ENCODE measurements around the gene PRICKLE2.

PRICKLE2 gene

DNA sequence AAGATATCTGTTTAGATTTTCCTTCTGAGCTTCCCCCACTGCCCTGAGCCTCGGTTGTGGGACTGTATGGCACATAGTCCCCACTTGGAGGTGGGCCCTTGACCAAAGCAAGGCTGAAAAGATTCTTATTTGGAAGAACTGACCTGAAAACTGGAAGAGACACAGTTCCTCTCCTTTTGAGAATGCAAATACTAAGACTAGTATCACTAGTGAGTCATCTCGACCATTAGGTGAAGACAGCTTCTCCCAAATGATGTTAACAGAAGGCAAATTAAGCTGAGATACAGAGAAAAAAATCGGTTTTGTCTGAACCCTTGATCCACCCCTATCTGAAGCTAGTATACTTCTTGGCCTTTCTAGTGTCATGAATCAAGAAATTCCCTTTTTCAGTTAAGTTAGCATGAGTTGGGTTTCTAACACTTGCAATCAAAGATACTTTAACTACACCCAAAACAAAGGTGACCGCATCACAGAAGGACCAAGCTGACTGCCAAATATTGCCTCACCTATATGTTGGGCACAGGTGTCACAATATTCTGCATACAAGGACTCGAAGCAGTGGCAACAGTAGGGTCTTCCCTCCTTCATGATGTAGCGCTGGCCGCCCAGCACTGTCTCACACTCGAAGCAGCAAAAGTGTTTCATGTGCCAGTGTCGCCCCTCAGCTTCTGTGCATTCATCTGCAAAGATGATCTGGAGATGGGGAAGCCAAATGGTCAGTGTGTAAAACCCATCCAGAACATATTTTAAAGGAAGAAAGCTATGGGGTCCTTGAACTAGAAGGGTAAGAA, 72.4 kb downstream of the PRICKLE2 start:
- no peak for DNase-seq

DNA sequence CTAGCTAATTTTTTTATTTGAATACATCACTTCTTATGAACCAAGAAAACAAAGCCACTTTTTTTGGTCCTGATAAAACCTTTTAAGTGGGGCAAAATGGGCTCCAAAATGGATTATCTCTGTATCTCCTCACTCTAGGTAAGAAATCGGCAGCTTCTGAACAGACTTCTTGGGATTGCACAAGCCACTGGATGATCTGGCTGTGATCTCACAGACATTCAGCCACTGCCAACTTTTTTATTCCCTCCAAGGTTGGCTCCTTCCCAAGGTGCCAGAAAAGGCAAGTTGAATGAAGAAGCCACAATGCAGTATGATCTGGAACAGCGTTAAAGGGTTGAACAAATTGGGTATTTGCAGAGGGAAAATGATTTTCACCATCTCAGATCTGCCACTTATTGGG, 73.2 kb downstream of the PRICKLE2 start:
- no peak for DNase-seq

DNA sequence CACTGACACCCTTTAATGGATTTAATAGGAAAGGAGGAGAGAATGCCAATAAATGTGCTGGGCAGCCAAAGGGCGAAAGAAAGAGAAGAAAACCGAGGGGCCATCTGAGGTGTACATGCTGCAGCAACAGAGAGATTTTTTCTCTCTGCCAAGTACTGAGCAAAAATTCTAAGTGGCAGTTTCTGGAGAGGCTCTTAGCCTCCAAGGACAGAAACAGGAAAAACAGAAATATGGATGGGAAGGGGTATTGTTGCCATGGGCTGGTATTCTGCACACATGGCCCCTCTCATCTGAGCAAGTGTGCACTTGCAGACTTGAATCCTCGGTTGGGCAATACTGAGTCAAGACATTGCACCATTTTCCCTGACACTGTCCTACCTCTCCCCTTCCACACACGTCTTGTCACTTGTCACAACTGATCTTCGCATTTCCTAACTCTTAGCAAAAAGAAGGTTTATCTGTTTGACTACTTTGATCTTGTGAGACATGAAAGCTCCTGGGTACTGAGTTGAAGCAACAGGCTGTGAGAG, 73.9 kb downstream of the PRICKLE2 start:
- DNase-seq = no peak

DNA sequence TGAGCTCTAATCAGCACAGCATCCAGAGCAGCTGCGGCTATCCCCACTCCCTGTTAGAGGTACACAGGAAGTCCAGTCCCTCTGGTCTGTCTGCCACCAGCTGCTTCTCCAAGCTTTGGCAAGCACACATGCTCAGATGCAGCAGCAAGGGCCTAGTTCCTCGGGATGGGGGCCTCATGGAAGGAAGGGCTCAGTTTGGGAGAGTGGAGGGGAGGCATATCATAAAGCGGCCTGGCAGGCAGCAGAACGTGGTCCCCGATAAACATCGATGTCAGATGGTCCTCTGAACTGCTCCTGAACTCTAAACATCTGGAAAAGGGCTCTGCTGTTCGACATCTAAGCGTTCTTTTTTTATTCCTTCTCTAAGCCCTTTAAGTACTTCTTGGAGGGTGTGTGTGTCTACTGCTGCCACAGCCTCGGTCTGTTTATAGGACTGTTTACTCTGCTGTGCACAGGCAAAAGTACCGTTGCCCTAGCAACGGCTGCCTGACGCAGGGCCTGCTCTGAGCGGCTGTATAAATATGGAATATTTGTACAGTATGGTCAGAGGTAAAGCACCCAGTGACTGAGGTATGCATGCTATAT, 74.6 kb downstream of the PRICKLE2 start:
- DNase-seq = peak; percentile 47

DNA sequence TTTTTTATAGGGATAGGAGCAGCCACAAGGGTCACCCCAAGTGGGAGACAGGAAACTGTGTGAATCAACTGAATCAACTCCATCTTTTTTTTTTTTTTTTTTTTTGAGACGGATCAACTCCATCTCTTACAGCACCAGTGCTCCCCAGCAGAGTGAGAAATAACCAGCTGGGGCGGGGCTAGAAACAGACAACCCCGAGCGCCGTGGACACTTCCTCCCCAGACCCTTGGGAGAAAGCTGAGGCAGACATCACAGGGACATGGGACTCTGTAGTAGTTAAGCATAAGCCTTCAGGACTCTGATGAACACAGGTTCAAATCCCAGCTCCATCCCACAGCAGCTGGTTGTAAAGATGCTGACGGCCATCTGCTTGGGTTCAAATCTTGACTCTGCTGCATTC, 75.4 kb downstream of the PRICKLE2 start:
- DNase-seq = no peak

DNA sequence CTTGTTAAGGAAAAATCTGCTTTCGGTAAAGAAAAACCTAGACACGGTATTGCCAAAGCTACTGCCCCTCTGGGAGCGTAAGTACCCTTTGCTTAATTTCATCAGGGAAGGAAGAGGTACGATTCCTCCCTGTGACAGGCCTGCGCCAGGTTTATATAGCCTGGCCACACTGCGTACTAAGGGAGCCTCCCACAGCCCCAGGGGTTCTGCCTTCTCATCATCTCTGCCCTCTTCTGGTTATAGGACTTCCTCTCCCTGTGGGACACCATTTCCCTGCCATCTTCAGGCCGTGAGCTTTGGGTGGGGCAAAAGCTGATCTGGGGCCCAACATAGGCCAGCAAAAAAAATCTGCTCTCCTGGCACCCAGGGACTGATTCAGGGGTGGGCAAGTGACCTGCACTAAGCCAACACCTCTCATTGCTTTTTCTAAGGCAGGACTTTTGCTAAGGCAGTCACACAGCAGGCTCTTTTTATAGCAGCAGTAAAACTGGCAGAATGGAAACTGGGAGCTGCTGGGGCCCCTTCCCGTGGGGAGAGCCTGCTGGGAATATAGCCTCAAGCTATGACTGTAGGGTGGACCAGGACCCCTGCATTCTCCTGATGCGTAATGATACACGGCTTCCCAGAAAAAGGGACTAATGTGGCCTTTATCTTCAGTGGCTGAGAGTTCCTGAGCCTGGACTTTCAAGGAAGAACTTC, 76.2 kb downstream of the PRICKLE2 start:
- no peak for DNase-seq

DNA sequence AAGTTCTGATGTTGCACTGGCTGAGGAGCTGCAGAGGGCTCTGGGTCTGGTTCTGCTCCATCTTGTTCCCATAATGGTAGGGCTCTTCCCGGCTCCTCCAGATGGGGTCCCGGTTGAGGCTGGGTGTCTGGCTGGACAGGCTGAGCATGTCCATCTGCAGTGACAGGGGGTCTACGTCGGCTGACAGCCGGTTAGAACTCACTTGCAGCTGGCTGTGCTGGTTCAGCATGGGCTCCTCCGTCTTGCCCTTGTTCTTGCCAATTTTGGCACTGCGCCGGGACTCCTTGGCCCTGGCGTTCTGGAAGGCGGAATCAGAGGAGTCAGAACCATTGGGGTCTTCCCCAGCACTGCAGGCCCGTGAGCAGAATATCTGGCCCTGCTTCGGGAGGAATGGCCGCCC, 78.1 kb downstream of the PRICKLE2 start:
- no peak for DNase-seq

DNA sequence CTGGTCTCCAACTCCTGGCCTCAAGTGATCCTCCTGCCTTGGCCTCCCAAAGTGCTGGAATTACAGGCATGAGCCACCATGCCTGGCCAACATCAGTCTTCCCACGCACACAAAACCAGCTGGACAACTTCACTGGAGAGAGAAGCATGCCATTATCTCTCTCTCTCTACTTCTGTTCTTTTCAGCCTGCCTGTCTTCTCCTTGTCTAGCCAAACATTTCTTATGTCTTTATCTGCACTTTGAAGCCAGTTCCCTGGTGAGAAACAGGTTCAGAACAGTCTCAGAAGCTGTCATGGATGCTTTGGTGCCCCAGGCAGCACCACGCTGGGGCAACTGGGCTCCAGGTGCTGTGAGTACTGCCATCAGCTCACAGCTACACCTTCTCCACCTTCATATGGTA, 79.8 kb downstream of the PRICKLE2 start:
- DNase-seq = no peak

DNA sequence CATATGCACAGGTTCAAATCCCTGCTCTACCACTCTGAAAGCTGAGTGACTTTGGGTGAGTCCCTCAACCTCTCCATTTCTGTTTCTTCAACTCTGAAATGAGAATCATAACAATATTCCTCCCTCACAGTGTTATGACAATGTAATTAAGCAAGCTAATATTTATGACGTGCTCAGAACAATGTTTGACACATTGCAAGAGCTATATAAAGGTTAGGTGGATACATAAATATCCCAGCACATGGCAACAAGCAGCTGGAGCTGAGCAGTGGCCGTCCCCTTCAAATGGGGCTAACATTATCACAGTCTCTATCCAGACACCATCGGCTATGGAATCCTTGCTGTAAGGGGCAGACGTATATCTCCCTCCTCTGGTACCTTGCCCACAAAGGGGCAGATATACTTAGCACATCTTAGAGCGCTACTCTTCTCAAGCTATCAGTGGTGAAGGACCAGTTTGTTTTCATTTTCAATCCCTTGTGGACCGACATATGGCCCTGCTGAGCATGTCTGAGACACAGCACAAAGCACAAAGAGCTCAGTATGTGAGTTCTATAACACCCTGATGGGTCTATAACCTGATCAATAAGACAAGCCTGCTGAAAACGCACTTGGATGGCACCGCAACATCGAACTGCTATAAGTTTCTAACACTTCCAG, 80.9 kb downstream of the PRICKLE2 start:
- no peak for DNase-seq

DNA sequence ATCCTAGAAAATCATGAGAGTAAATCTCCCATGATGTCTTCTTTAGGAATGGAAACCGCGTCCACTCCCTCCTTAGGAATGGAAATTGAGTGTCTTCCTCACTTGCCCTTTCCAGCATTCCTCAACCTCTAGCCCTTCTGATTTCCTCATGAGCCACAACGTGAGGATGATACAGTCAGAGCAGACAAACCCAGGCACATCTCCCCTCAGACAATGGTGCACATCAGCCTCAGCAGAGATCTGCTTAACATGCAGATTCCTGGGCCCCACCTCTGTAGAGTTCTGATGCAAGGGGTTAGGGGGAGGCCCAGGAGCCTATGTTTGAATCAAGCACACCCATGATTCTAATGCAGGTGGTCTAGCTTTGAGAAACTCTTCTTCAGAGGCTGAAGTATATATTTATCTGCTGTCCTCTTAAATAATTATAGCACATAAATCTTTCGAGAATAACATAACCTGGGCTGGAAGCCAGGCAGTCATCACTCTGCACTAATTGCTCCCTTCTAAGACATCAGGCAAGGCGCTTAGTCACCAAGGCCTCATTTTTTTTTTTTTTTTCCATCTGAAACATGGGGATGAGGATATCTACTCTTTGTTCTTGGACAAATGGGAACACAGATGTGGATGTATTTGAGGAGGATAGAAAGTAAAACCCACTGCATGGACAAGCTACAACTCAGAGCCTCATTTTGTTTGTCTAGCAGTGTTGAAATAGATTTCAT, 81.7 kb downstream of the PRICKLE2 start:
- peak; percentile 79 for DNase-seq

DNA sequence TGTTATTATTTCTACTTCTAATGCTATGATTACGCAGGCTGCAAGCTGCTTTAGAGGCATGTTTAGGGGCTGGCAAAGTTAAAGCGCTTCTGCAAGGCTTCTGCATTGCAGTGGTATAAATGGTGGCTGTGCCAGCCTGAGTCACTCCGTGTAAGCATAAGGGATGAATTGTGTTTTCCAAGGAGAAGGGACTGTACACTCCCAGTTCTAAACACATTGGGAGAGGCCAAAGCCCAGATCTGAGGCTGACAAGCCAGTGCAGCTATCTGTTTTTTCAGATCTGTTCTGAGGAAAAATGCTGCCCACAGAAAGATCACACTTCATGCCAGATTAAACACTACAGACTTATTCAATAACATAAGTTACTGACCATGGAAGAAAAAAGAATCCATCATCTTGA, 83.8 kb downstream of the PRICKLE2 start:
- DNase-seq = no peak

DNA sequence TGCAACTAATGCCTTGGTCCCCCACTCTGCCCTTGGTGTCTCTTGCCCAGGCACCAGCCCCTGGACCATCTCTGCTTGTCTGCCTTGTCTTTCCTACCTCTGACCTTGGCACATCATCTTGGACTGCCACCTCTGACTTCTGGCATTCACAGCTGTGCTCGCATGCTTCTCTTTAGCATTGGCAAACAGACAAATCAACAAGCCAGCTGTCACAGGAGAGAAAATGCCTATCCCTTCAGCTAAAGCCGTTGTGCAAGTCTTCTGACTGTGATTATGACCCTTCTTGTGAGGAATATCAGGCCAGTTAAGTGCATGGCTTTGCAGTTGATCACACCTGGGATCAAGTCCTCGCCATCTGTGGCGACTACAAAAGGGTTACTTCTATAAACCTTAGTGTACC, 84.6 kb downstream of the PRICKLE2 start:
- no peak for DNase-seq

DNA sequence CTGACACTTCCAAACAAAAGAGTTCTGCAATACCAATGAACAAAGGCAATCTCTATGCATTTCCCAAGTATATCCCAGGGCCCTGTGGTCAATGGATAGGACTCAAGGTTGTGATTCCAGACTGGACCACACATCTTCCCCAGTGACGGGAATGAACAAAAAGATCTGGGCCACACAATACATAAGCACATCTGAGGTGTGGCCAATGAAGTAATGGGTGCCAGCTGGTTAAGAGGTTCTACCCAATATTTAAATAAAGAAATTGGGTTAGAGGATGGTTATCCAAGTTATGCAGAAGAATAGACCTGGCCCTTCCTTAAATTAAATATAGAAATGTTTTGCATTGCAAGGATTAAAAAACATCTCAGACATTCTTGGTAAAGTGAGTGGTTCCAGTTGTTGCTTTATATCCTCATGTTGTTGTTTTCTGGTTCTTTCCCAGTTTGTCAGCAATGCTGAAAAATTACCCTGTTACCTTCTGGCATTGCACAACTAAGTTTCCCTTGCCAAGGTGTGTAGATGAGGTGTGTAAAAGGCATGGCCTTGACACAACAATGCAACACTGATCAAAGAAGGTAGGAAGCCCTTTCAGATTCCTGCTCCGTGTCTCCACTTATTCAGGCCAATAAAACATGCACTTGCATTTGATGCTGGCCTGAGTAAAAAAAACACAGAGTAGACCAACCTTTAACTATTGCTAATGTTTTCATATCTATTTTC, 86.5 kb downstream of the PRICKLE2 start:
- no peak for DNase-seq

DNA sequence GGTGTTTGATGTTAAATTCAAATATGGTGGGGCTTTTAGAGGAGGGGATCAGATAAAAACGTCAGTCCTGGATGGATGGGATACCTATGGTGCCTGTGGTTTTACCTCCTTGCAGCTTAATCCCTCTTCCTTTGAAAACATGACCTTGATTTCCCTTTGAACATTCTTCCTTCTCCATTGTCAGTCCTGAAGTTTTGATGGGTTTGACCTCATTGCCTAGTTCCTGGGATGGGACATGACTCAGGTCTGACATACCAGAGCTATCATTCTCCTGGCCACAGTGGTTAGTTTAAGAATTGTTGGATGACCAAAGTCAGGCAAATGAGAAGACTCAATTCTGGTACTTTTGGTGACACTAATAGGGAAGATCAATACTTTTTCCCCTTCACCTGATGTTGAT, 87.2 kb downstream of the PRICKLE2 start:
- DNase-seq = no peak

DNA sequence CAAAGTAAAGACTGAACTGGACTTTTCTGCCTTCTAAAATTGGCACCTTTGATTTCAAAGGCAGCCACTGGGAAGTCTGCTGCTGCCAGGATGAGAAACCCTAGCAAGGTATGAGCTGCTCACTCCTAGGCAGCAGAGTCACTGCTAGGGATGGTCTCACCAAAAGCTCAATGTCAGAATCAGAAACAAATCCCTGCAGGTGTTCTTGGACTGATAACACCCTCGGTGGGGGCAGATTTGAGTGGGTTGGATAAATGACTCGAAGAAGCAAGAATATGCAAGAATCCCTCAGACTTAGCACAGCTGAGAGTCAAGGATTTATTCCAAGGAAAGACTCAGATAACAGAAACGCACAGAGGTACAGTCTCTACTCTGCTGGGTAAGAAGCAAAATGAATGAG, 90.4 kb downstream of the PRICKLE2 start:
- no peak for DNase-seq

DNA sequence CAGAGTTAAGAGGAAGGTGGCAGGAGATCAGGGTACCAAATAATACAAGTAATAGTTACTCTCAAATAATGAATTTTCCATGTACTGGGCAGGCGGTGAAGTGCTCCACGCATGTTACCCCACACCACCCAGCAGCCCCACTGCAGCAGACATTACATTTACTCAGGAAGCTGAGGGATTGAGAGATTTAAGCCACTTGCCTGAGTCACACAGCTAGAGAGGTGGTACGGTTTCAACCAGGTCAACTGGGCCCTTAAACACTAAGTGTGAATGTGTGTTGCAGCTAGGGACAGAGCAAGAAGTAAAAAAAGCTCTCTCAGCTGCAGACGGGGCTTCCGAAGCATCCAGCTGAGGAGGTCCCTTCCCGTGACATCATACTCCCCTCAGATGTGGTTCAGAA, 91.3 kb downstream of the PRICKLE2 start:
- no peak for DNase-seq

DNA sequence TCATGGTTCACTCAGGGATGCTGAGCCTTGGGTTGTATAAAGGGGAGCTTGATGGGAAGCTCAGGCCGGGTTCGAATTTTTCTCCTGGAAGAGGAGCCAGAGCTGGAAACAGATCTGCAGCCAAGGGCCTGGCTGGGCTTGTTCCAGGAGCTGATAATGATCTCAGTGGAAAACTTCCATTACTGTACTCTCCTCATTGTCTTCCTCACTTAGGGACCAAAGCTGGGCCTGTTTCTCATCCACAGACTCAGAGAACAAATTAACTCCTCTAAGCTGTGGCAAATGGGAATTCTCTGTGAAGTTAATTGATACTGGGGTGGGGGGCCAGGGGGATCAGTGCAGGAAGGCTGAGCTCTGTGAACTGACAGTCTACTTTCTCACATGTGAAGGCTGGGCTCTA, 92.0 kb downstream of the PRICKLE2 start:
- no peak for DNase-seq

DNA sequence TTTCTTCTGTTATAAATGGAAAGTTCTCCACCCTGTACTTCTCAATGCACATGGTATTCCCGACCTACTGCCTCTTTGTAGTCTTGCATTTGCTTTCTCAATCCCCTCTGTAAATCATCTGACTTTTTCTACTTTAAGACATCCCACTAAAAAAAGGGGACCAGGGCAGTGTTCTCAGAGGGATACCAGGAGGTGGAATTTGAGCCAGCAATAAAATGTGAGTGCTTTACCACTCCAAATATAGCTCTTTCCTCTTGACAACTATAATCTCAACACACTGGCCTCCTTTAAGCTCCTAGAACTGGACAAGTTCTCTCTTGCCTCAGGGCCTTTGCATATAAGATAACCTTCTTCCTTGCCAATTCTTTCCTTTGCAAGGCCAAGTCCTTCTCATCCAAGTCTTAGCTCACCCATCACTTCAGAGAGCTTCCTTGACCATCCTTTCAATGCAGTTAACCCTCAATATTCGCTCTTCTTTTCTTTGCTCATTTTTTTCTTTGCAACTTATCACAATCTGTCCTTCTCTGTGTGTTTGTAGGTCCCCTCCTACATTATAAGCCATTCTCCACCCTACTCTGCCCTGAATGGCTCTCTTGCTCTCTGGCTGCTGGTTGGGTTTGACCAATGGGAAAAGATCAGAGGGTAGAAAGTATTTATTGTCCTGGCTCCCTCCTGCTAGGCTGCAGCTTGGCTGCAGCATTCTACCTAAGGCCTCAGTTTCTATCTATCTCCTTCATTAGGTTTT, 93.4 kb downstream of the PRICKLE2 start:
- no peak for DNase-seq

DNA sequence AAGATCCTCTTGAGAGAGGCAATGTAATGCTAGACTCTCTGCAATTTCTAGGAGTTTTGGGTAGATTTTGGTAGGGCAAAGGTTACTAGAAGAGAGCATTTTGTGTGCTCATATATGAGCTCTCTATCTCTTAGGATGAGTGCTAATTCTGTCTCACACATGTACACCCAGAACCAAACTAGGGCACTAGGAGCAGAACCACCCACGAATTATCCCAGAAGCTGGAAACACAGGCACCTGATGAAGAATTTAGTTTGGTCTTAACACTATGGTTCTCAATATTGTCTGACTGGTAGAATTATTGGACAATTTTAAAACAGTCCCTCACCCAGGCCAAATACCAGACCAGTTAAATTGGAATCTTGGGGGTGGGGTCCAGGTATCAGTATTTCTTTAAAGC, 94.8 kb downstream of the PRICKLE2 start:
- DNase-seq = no peak

DNA sequence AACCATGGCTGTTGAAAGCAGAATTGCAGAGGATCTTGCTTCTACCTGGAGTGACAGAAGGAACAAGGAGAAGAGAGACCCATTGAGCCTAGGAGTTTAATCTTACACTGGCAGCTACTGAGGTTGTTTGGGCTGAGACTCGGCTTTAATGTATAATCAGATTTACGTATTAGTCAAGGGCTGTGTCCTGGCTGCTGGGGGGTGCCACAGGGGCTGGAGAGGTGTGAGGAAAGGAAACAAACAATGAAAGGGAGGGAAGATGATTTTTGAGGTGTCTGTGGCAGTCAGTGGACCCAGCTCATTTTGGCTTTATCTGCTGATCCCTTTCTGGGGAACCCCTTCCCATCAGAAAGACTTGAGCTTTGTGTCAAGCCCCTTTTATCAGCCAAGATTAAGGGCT, 95.7 kb downstream of the PRICKLE2 start:
- DNase-seq = no peak

DNA sequence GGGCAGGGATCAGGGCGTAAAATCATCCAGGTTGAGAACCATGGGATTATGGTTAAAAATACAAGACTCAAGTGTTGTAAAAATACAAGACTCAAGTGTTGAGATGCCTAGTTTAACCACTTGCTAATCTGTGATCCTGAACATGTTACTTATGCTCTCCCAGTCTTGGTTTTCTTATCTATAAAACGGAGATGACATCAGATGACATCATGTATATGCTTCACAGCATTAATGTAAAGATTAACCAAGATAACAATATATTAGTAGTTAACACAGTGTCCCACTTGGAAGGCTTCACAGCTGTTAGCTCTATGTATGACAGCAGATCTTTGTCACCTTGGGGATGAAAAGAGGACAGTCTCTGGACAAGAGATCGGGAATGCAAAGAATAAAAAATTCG, 96.2 kb downstream of the PRICKLE2 start:
- no peak for DNase-seq
